GM23248 (cell line): ENCODE data around the gene PPM1L. TPM values are rescaled to one million over a fixed set of nuclear protein-coding genes. Genes with fewer than 3 reads are reported as not detected.

Source experiments
- DNase-seq: peaks from one replicate; pipeline ENCODE4 v3.0.0-alpha.2; 2015
- H2AFZ ChIP-seq: fragments of 200-600 bp; sonication (generic); 2 replicates; pipeline ENCODE4 v1.6.1; 2016; ENCODE audit warnings: antibody characterized with exemption
- H3F3A ChIP-seq: fragments of 200-600 bp; sonication (generic); 2 replicates; pipeline ENCODE4 v1.6.1; 2016; ENCODE audit warnings: mild to moderate bottlenecking, antibody characterized with exemption, mixed run types; ENCODE audit not compliant: insufficient read depth
- H3K27ac ChIP-seq: fragments of 200-600 bp; sonication (generic); 2 replicates; pipeline ENCODE4 v1.5.1; 2016; ENCODE audit warnings: mild to moderate bottlenecking
- H3K27me3 ChIP-seq: fragments of 200-600 bp; sonication (generic); replicated peaks from 2 replicates; pipeline ENCODE4 v1.6.1; 2016; ENCODE audit warnings: mild to moderate bottlenecking; ENCODE audit not compliant: insufficient read depth
- H3K36me3 ChIP-seq: fragments of 200-600 bp; sonication (generic); 2 replicates; pipeline ENCODE4 v1.6.1; 2016; ENCODE audit warnings: low read depth, mild to moderate bottlenecking
- H3K4me1 ChIP-seq: fragments of 200-600 bp; sonication (generic); 2 replicates; pipeline ENCODE4 v1.6.1; 2016; ENCODE audit warnings: mild to moderate bottlenecking; ENCODE audit not compliant: insufficient read depth
- H3K4me2 ChIP-seq: fragments of 200-600 bp; sonication (generic); one replicate; pipeline ENCODE4 v1.6.1; 2016; ENCODE audit warnings: mild to moderate bottlenecking; ENCODE audit not compliant: unreplicated experiment
- H3K4me3 ChIP-seq: fragments of 200-600 bp; sonication (generic); 2 replicates; pipeline ENCODE4 v1.5.1; 2016; ENCODE audit warnings: mild to moderate bottlenecking
- H3K79me2 ChIP-seq: fragments of 200-600 bp; sonication (generic); 2 replicates; pipeline ENCODE4 v1.6.1; 2016; ENCODE audit warnings: mild to moderate bottlenecking; ENCODE audit not compliant: insufficient read depth
- H3K9ac ChIP-seq: fragments of 200-600 bp; sonication (generic); 2 replicates; pipeline ENCODE4 v1.6.1; 2016; ENCODE audit warnings: mild to moderate bottlenecking
- H3K9me2 ChIP-seq: fragments of 200-600 bp; sonication (generic); 2 replicates; pipeline ENCODE4 v1.6.1; 2016; ENCODE audit warnings: mixed run types, mild to moderate bottlenecking, moderate library complexity; ENCODE audit not compliant: insufficient read depth
- H3K9me3 ChIP-seq: fragments of 200-600 bp; sonication (generic); one replicate; pipeline ENCODE4 v1.6.1; 2017; ENCODE audit warnings: low read depth
- H4K20me1 ChIP-seq: fragments of 200-600 bp; sonication (generic); 2 replicates; pipeline ENCODE4 v1.6.0; 2016; ENCODE audit not compliant: insufficient read depth
- EZH2 ChIP-seq: fragments of 200-600 bp; sonication (generic); IDR thresholded peaks from 2 replicates; pipeline ENCODE4 v1.6.1; 2018; ENCODE audit warnings: antibody characterized with exemption, mild to moderate bottlenecking; ENCODE audit not compliant: insufficient read depth, poor library complexity, severe bottlenecking
- EZH2phosphoT487 ChIP-seq: fragments of 200-600 bp; sonication (generic); IDR thresholded peaks from 2 replicates; pipeline ENCODE4 v1.6.1; 2018; ENCODE audit warnings: antibody characterized with exemption, moderate library complexity, mild to moderate bottlenecking, low read depth; ENCODE audit not compliant: insufficient read depth
- WGBS, 2 experiments: methylation state at CpG; one replicate each; pipeline ENCODE4 v1.1.6; 2015 to 2017; ENCODE audit warnings: low lambda C conversion rate in 2 of 2, low coverage in 1 of 2; ENCODE audit errors: missing lambda C conversion rate in 2 of 2; 5-methylcytosine and 5-hydroxymethylcytosine counted together
- in situ Hi-C: fragments of 300-500 bp; cut with MboI; formaldehyde crosslinking; loops from 2 replicates; pipeline ENCODE4 v1.15.0; 2020
- polyA plus RNA-seq: library from polyadenylated mRNA; unstranded; fragments of >200 nt; fragmentation: Nextera tagmentation; extraction: Ambion mirVana; gene quantifications from 2 replicates; pipeline ENCODE4 v1.2.1, GENCODE V29; 2016
- total RNA-seq: library from RNA; depleted of rRNA; stranded (reverse); fragments of >200 nt; shearing (Covaris generic); gene quantifications from 2 replicates; pipeline ENCODE4 v1.2.3, GENCODE V29; 2014

The PPM1L gene
- total and polyA plus RNA-seq, 2 experiments from 2014 or later, result under 0.01 to 0.26 TPM

DNA sequence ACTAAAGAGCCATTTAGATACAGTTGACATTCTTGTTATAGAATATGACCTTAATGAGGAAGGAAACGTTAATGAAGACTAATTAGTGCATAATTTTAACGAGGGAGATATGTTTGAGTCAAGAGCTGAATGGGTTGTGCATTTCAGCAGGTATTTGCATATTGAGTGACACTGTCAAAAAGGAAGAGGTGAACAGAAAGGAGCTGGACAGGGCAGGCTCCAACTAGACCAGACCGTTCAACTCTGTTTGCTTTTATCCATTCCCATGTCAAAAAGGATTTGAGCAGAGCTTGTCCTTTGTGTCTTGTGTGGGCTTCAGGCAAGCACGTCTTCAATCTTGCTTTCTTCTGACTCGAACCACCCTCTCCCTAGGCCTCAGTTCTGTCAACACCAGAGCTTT, 308.4 kb downstream of the PPM1L start:
- no peak for TF ChIP-seq EZH2phosphoT487
- TF ChIP-seq EZH2, result no peak
- 47 to 54% methylated on average over 5 of the region's 5 CpGs for WGBS, 2 experiments
- no peaks in the 10 kb centered on the region for H3K9me3 ChIP-seq

DNA sequence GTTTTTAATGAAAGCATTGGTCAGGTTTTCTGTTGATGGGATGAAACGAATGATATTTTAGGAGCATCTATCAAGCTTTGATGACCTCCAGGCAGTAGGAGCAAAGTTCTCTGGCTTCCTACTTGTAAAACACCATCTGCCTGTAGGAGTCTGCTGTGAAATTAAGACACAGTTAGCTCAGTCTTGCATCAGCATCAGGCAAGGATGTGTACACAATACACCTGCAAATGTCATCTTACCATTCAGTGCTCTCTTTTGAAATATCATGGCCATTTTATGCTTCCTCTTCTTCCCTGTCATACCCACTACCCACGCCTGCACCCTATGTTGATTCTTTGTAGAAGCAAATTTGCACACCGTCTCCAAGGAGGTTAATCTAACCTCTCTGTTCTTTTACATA, 310.9 kb downstream of the PPM1L start:
- H3K4me1 ChIP-seq, result peaks cover 16% of the 10 kb centered on the region
- TF ChIP-seq EZH2phosphoT487, result no peak
- TF ChIP-seq EZH2, result no peak
- no peak overlapping the region for H3K9ac ChIP-seq
- no peaks in the 10 kb centered on the region for H3K9me2 ChIP-seq
- H3K79me2 ChIP-seq, result no peaks in the 10 kb centered on the region
- no peaks in the 10 kb centered on the region for H3F3A ChIP-seq
- no peak overlapping the region for H3K4me3 ChIP-seq
- WGBS, 2 experiments, result 42 to 50% methylated on average over 3 of the region's 3 CpGs
- DNase-seq, result no peak
- H3K36me3 ChIP-seq, result no peaks in the 10 kb centered on the region
- H3K4me2 ChIP-seq, result no peak overlapping the region
- no peaks in the 10 kb centered on the region for H3K9me3 ChIP-seq
- H4K20me1 ChIP-seq, result no peaks in the 10 kb centered on the region
- no peak overlapping the region for H2AFZ ChIP-seq
- H3K27me3 ChIP-seq, result no peaks in the 10 kb centered on the region
- in situ Hi-C loops, result no loop called here
- H3K27ac ChIP-seq, result no peak overlapping the region

More for the DNA sequence above, 308.4 kb downstream of the PPM1L start:
- no peaks in the 10 kb centered on the region for H3F3A ChIP-seq
- H3K4me1 ChIP-seq, result peaks cover 4% of the 10 kb centered on the region; the same call in 1 of the 2 replicates
- H2AFZ ChIP-seq, result no peak overlapping the region
- no peak for DNase-seq
- H3K36me3 ChIP-seq, result no peaks in the 10 kb centered on the region
- H4K20me1 ChIP-seq, result no peaks in the 10 kb centered on the region
- no peak overlapping the region for H3K4me3 ChIP-seq
- no peak overlapping the region for H3K4me2 ChIP-seq
- in situ Hi-C loops, result no loop called here
- H3K9ac ChIP-seq, result no peak overlapping the region
- H3K79me2 ChIP-seq, result no peaks in the 10 kb centered on the region
- H3K27ac ChIP-seq, result no peak overlapping the region
- H3K27me3 ChIP-seq, result no peaks in the 10 kb centered on the region
- H3K9me2 ChIP-seq, result no peaks in the 10 kb centered on the region

DNA sequence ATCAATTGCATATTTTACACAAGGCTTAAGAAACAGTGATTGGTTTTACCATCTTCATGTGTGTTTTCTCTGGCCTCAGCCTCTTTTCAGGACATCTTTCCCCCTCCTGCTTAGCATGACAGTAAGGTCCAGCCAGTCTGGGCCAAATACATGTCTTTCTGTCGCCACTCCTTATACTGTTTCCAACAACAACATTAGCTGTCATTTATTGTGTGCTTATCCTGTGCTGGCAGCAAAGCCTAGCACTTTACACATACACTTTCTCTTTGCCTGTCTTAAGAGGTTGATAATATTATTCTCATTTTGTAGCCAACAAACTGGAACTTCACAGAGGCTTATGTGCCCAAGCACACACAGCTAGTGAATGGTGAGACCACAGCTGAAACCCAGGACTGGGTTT, 311.3 kb downstream of the PPM1L start:
- H3K27ac ChIP-seq, result no peak overlapping the region
- H3K79me2 ChIP-seq, result no peaks in the 10 kb centered on the region
- H3K9me2 ChIP-seq, result no peaks in the 10 kb centered on the region
- TF ChIP-seq EZH2 (no peak), EZH2phosphoT487 (no peak)
- 56 to 57% methylated on average over 1 of the region's 1 CpG for WGBS, 2 experiments
- H2AFZ ChIP-seq, result no peak overlapping the region
- no peaks in the 10 kb centered on the region for H3K27me3 ChIP-seq
- peaks cover 16% of the 10 kb centered on the region for H3K4me1 ChIP-seq
- no peak overlapping the region for H3K9ac ChIP-seq
- DNase-seq, result no peak
- H3K9me3 ChIP-seq, result no peaks in the 10 kb centered on the region
- no peaks in the 10 kb centered on the region for H3F3A ChIP-seq
- no peaks in the 10 kb centered on the region for H4K20me1 ChIP-seq
- in situ Hi-C loops, result no loop called here
- H3K4me3 ChIP-seq, result no peak overlapping the region
- H3K36me3 ChIP-seq, result no peaks in the 10 kb centered on the region
- H3K4me2 ChIP-seq, result no peak overlapping the region

DNA sequence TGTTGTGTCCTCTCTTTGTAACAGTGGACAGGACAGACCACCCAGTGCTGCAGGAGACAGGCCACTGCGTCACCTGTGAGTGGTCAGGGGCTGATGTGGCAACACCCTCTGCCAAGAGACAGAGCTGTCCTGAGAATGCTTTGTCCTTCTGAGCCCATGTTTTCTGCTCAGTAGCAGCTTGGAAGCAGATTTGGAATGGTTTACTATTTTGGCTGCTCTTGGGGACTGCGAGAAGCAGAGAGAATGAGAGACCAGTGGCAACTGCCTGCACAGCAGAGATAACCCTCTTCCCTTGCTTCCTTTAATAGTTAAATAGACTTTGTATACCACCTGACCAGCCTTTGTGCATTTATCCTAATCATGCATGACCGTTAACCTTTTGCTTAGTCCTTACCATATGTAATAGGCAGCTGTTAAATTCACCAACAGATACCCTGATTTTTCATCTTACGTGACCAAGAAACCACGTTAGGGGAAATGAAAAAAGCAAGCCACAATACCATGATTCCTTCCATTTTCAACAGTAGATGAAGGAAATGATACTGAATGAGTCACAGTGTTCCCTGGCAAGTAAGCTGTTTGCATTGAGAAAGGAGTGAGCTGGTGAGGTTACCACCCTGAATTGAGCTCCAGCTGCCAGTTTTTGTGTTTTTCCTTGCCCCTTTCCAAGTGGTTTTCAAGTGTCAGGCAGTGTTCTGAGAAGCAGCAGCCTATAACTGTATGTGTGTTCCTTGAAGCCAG, 313.6 kb downstream of the PPM1L start:
- peak; percentile 82 for DNase-seq
- Histone ChIP-seq H2AFZ (peak overlapping the region; percentile 17; the same call in 1 of the 2 replicates), H3K4me2 (peak overlapping the region; percentile 50), H3K27me3 (no peaks in the 10 kb centered on the region), H3K4me1 (peaks cover 16% of the 10 kb centered on the region), H3K79me2 (no peaks in the 10 kb centered on the region), H3K9me3 (no peaks in the 10 kb centered on the region), H3K9me2 (no peaks in the 10 kb centered on the region), H4K20me1 (no peaks in the 10 kb centered on the region), H3F3A (no peaks in the 10 kb centered on the region), H3K9ac (no peak overlapping the region), H3K36me3 (no peaks in the 10 kb centered on the region), H3K27ac (0 out of 2 replicates have a peak overlapping the region, but pooled peaks have one; percentile 16), H3K4me3 (no peak overlapping the region)
- no peak for TF ChIP-seq EZH2
- TF ChIP-seq EZH2phosphoT487, result no peak
- in situ Hi-C loops, result no loop called here
- 20% methylated on average over 5 of the region's 5 CpGs for WGBS, 2 experiments
